ENCODE measurements around the gene CRCP.

Gene CRCP

GRCh38 chr7:66078067-66078466 lies 36.6 kb upstream of the CRCP start:
- H3K9me2 ChIP-seq (replicated peaks; ENCODE audit: insufficient read depth, low read length), result no peaks in the 10 kb centered on the region
- peaks cover 18% of the 10 kb centered on the region for H3K79me2 ChIP-seq (ENCODE audit: low read length)
- TF ChIP-seq EZH2 (optimal IDR thresholded peaks at IDR 0.05; ENCODE audit: low read depth, low read length), result no peak
- TF ChIP-seq CTCF (IDR thresholded peaks at IDR 0.05; ENCODE audit: low read length), result no peak
- TF ChIP-seq EZH2phosphoT487 (IDR thresholded peaks at IDR 0.05; ENCODE audit: low read length), result no peak
- no peaks in the 10 kb centered on the region for H4K20me1 ChIP-seq (ENCODE audit: insufficient read depth, low read length)
- no peak overlapping the region for H2AFZ ChIP-seq (ENCODE audit: low read length)
- no peaks in the 10 kb centered on the region for H3K9me3 ChIP-seq (replicated peaks; ENCODE audit: insufficient read depth, low read length)
- 0 out of 2 replicates have a peak, but pooled peaks cover 4% of the 10 kb centered on the region for H3K4me1 ChIP-seq (ENCODE audit: low read length)
- H3K36me3 ChIP-seq (replicated peaks; ENCODE audit: insufficient read depth, low read length), result no peaks in the 10 kb centered on the region
- H3K4me2 ChIP-seq (ENCODE audit: low read depth, low read length), result no peak overlapping the region
- no peaks in the 10 kb centered on the region for H3K27me3 ChIP-seq (replicated peaks; ENCODE audit: insufficient read depth, low read length)
- H3K9ac ChIP-seq (ENCODE audit: low read length), result no peak overlapping the region
- H3K4me3 ChIP-seq (ENCODE audit: low read length), result no peak overlapping the region
- no peak overlapping the region for H3K27ac ChIP-seq (ENCODE audit: low read length)
- no peaks in the 10 kb centered on the region for H3F3A ChIP-seq (ENCODE audit: insufficient read depth, low read length)
- DNase-seq, result no peak

- H3K9ac ChIP-seq (ENCODE audit: low read length), result no peak overlapping the region
- TF ChIP-seq CTCF (IDR thresholded peaks at IDR 0.05; ENCODE audit: low read length), result no peak
- TF ChIP-seq EZH2 (optimal IDR thresholded peaks at IDR 0.05; ENCODE audit: low read depth, low read length), result no peak
- no peak for TF ChIP-seq EZH2phosphoT487 (IDR thresholded peaks at IDR 0.05; ENCODE audit: low read length)
- no peaks in the 10 kb centered on the region for H4K20me1 ChIP-seq (ENCODE audit: insufficient read depth, low read length)
- H3K27ac ChIP-seq (ENCODE audit: low read length), result no peak overlapping the region
- H3K9me3 ChIP-seq (replicated peaks; ENCODE audit: insufficient read depth, low read length), result no peaks in the 10 kb centered on the region
- H3K79me2 ChIP-seq (ENCODE audit: low read length), result peaks cover 6% of the 10 kb centered on the region
- no peak for DNase-seq
- no peak overlapping the region for H3K4me2 ChIP-seq (ENCODE audit: low read depth, low read length)
- no peaks in the 10 kb centered on the region for H3K9me2 ChIP-seq (replicated peaks; ENCODE audit: insufficient read depth, low read length)
- H2AFZ ChIP-seq (ENCODE audit: low read length), result no peak overlapping the region
- H3K36me3 ChIP-seq (replicated peaks; ENCODE audit: insufficient read depth, low read length), result no peaks in the 10 kb centered on the region
- H3K27me3 ChIP-seq (replicated peaks; ENCODE audit: insufficient read depth, low read length), result no peaks in the 10 kb centered on the region
- H3F3A ChIP-seq (ENCODE audit: insufficient read depth, low read length), result no peaks in the 10 kb centered on the region
- H3K4me1 ChIP-seq (ENCODE audit: low read length), result no peaks in the 10 kb centered on the region
- no peak overlapping the region for H3K4me3 ChIP-seq (ENCODE audit: low read length)
These were observed 32.6 kb upstream of the CRCP start for GRCh38 chr7:66082083-66082482.

GRCh38 chr7:66082886-66083415 lies 31.7 kb upstream of the CRCP start:
- H3K27me3 ChIP-seq (replicated peaks; ENCODE audit: insufficient read depth, low read length), result no peaks in the 10 kb centered on the region
- no peaks in the 10 kb centered on the region for H3F3A ChIP-seq (ENCODE audit: insufficient read depth, low read length)
- no peak for TF ChIP-seq EZH2 (optimal IDR thresholded peaks at IDR 0.05; ENCODE audit: low read depth, low read length)
- no peak for TF ChIP-seq EZH2phosphoT487 (IDR thresholded peaks at IDR 0.05; ENCODE audit: low read length)
- TF ChIP-seq CTCF (IDR thresholded peaks at IDR 0.05; ENCODE audit: low read length), result no peak
- H3K4me1 ChIP-seq (ENCODE audit: low read length), result no peaks in the 10 kb centered on the region
- no peak overlapping the region for H3K4me2 ChIP-seq (ENCODE audit: low read depth, low read length)
- no peak overlapping the region for H2AFZ ChIP-seq (ENCODE audit: low read length)
- H3K9ac ChIP-seq (ENCODE audit: low read length), result no peak overlapping the region
- no peaks in the 10 kb centered on the region for H4K20me1 ChIP-seq (ENCODE audit: insufficient read depth, low read length)
- H3K9me3 ChIP-seq (replicated peaks; ENCODE audit: insufficient read depth, low read length), result no peaks in the 10 kb centered on the region
- 0 out of 2 replicates have a peak, but pooled peaks cover under 1% of the 10 kb centered on the region for H3K79me2 ChIP-seq (ENCODE audit: low read length)
- no peak overlapping the region for H3K4me3 ChIP-seq (ENCODE audit: low read length)
- no peak overlapping the region for H3K27ac ChIP-seq (ENCODE audit: low read length)
- no peaks in the 10 kb centered on the region for H3K9me2 ChIP-seq (replicated peaks; ENCODE audit: insufficient read depth, low read length)
- no peak for DNase-seq
- H3K36me3 ChIP-seq (replicated peaks; ENCODE audit: insufficient read depth, low read length), result no peaks in the 10 kb centered on the region

Data from MM.1S (cell line).